ENCODE measurements around the gene ICOS. TPM values are rescaled to one million over a fixed set of nuclear protein-coding genes. Genes with fewer than 3 reads are reported as not detected.

The ICOS gene
- total and polyA plus RNA-seq, 9 of the 15 experiments (the other 6 are each of a cell fraction or from before 2014, with no cell fraction given), result not detected

DNA sequence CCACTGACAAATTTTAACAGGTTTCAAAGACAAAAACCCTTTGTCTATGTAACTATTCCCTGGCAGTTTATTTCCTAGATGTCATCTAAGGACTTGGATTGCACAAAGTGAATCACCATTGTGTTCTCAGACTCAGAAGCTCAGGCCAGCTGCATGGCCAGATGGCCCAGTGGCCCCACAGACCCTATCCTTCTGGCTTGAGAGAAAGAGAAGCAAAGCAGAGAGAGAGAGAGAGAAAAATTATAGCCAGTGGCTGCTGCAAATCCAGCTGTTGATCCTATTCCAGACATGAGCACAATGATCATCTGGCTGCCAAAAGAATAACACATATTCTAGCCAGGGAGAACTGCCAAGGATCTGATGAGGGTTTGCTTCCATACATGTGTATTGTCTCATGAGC lies 43.2 kb upstream of the ICOS start:
- FAIRE-seq (no peak), ATAC-seq (no peak), DNase-seq (ENCODE audit: extremely low read depth in 1 of 4, low spot score in 3 of 4) (no peak)
- intact Hi-C loops (cut with micrococcal nuclease), result no loop called here
- POLR2A ChIA-PET, result interaction anchor here (0.7 kb wide), 1 partner anchor 1757 kb away, joined by 3 read pairs; no protein-coding TSS in a partner anchor
- no peak overlapping the region for H3K27ac ChIP-seq (ENCODE audit: extremely low read depth, low read depth, low read length)
- no peaks in the 10 kb centered on the region for H3K27me3 ChIP-seq (ENCODE audit: control insufficient read depth in 2 of 2, insufficient read depth in 2 of 2, low read length in 2 of 2)
- TF ChIP-seq, protein P1, sequence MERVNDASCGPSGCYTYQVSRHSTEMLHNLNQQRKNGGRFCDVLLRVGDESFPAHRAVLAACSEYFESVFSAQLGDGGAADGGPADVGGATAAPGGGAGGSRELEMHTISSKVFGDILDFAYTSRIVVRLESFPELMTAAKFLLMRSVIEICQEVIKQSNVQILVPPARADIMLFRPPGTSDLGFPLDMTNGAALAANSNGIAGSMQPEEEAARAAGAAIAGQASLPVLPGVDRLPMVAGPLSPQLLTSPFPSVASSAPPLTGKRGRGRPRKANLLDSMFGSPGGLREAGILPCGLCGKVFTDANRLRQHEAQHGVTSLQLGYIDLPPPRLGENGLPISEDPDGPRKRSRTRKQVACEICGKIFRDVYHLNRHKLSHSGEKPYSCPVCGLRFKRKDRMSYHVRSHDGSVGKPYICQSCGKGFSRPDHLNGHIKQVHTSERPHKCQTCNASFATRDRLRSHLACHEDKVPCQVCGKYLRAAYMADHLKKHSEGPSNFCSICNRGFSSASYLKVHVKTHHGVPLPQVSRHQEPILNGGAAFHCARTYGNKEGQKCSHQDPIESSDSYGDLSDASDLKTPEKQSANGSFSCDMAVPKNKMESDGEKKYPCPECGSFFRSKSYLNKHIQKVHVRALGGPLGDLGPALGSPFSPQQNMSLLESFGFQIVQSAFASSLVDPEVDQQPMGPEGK (CRISPR knock-in tag; IDR thresholded peaks at IDR 0.05; ENCODE audit: borderline replicate concordance), result no peak
- TF ChIP-seq HLTF (IDR thresholded peaks at IDR 0.05), result no peak
- TF ChIP-seq PBX2 (CRISPR knock-in tag; IDR thresholded peaks at IDR 0.05; ENCODE audit: low read depth), result no peak
- TF ChIP-seq PBX2 (tag; conservative IDR thresholded peaks at IDR 0.05; ENCODE audit: low read depth), result no peak
- no peak for TF ChIP-seq POLR2H (tag; IDR thresholded peaks at IDR 0.05; ENCODE audit: low read depth)
- TF ChIP-seq, protein P2, sequence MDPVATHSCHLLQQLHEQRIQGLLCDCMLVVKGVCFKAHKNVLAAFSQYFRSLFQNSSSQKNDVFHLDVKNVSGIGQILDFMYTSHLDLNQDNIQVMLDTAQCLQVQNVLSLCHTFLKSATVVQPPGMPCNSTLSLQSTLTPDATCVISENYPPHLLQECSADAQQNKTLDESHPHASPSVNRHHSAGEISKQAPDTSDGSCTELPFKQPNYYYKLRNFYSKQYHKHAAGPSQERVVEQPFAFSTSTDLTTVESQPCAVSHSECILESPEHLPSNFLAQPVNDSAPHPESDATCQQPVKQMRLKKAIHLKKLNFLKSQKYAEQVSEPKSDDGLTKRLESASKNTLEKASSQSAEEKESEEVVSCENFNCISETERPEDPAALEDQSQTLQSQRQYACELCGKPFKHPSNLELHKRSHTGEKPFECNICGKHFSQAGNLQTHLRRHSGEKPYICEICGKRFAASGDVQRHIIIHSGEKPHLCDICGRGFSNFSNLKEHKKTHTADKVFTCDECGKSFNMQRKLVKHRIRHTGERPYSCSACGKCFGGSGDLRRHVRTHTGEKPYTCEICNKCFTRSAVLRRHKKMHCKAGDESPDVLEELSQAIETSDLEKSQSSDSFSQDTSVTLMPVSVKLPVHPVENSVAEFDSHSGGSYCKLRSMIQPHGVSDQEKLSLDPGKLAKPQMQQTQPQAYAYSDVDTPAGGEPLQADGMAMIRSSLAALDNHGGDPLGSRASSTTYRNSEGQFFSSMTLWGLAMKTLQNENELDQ (CRISPR knock-in tag; IDR thresholded peaks at IDR 0.05; ENCODE audit: borderline replicate concordance), result no peak
- no peak for TF ChIP-seq ZNF511 (CRISPR knock-in tag; IDR thresholded peaks at IDR 0.05)
- no peak for TF ChIP-seq RUNX1 (IDR thresholded peaks at IDR 0.05; ENCODE audit: low read depth)
- no peak for TF ChIP-seq MAZ (CRISPR knock-in tag; conservative IDR thresholded peaks at IDR 0.05 in 1 of 2, IDR thresholded peaks at IDR 0.05 in 1 of 2)
- TF ChIP-seq NFYB (IDR thresholded peaks at IDR 0.05; ENCODE audit: extremely low read depth, insufficient read length), result no peak
- no peak for TF ChIP-seq STAT5A (IDR thresholded peaks at IDR 0.05; ENCODE audit: borderline replicate concordance, low read length)
- no peak for TF ChIP-seq RFX1 (IDR thresholded peaks at IDR 0.05)
- H4K20me1 ChIP-seq (replicated peaks; ENCODE audit: control insufficient read depth, insufficient read depth, low read length), result no peaks in the 10 kb centered on the region
- H3K4me3 ChIP-seq, result no peak overlapping the region
- no peak overlapping the region for H3K4me2 ChIP-seq (ENCODE audit: insufficient read depth, low read length)
- no peak overlapping the region for H2AFZ ChIP-seq (ENCODE audit: low read depth, low read length)
- no peak overlapping the region for H3K9ac ChIP-seq (ENCODE audit: insufficient read depth in 1 of 2, low read depth in 2 of 2, low read length in 2 of 2)
- H3K79me2 ChIP-seq (ENCODE audit: control insufficient read depth, insufficient read depth, low read length), result no peaks in the 10 kb centered on the region
- CTCF ChIA-PET (ENCODE audit: low intra/inter-chr PET ratio), result no interaction called here
- in situ Hi-C loops (cut with MboI), result no loop called here
- H3K9me1 ChIP-seq (ENCODE audit: control insufficient read depth, insufficient read depth, low read length), result no peaks in the 10 kb centered on the region
- no peaks in the 10 kb centered on the region for H3K36me3 ChIP-seq (ENCODE audit: control insufficient read depth, insufficient read depth, low read length)
- BruUV-seq (replicated peaks), result no TSS peak
- H3K9me3 ChIP-seq (replicated peaks; ENCODE audit: control insufficient read depth, insufficient read depth, low read depth, low read length), result no peaks in the 10 kb centered on the region
- no peaks in the 10 kb centered on the region for H3K4me1 ChIP-seq (replicated peaks in 1 of 2; ENCODE audit: control insufficient read depth in 2 of 2, insufficient read depth in 2 of 2, low read length in 2 of 2)

Measured in K562 (cell line).